ENCODE data around the gene RHOBTB3.
"Not testable (repeated sequence)": the region's sequence is repeated elsewhere in the genome, so short reads cannot be mapped to it uniquely, and the experiment has no call there.

The RHOBTB3 gene

DNA sequence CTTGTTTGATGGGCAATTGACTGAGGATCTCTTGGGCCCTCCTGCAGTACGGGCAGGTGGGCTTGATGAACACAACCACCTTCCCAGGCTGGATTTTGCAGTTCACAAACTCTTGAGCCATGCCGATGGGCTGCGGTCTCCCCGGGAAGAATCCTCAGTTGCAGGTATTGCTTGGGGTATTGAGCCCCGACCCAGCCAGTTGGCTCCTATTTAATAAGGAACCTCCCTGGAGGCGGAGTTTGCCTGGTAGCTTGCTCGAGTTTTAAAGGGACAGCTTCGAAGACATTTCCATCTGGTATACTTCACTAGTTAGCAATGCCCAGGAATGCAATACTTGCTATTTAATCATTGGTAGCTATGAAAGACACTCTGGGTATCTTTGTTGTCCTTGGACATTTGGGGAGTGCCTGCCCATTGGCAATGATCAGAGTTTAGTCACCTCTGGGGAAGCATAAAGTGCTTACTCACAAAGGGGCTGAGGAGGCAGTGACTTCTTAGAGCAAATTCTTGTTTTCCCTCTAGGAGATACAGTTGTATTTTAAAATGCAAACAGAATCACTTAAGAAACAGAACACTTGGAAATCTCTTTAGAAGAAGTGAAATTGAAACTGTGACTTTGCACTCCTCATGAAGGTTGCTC lies 91.5 kb downstream of the RHOBTB3 start, which contains the start of gene GLRX:
GLRX (minus strand) TSS at position 185 of the 640 bp plus-strand sequence; CDS start at position 121, 64 bp downstream.
- DNase-seq, result no peak

DNA sequence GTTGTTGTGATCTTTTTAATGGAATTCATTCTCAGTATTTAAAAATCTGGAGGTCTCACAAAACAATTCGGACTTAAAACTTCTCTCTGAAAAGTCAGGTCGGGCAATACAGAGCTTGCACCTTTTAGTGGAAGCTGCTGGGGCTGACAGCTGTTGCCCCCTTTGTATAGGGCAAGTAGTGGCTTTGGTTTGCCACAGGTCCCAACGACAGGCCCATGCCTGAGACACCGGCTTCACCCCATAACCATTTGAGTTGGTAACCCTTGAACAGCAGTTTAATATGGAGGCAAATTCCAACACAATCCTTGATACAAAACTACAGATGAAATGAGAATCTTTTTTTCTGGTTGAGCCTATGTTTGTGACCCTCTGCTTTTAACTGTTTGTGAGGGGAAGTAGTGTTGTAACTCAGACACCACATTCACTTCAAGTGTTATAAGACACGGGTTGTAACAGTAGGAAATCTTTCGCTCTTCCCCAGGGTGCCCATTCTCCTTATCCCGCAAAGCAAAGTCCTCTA lies 92.1 kb downstream of the RHOBTB3 start:
- no peak for DNase-seq

DNA sequence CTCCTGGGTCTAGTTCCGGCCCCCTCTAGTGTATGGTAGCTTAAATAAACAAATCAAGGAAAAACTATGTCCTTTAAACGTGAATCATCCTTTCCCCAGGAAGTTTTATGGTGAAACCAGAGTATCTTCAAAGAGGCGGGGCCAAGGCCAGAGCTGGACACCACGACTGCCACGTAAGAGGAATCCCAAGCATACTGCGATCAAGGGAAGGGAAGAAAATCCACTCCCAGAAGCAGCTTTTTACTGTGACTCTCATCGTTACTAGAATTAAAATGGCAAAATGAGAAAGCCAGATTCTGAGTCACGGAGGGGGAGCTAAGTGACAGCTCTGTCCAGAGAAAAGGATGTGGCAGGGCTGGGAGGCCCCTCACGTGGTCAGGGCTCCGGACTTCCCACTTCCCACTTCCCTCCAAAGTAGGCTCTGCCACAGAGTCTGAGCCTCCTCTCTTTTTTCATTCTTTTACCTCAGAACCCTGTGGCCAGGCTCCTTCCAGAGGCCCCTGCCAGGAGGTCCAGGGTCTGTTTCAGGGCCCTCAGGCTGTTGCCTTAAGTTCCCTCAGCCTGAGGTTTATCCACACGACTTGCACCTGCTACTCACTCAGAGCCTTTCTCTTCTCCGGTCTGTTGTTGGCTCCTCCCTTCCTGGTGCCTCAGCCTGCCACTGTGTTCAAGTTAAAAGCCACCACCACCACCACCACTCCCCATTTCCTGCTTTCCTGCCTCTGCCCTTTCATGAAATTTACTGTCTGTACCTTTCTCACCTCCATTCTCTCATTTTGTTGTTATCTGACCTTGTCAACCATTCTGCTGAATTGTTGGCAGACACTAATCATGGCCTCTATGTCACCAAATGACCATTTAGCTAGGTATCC lies 92.8 kb downstream of the RHOBTB3 start:
- peak; percentile 69 for DNase-seq

DNA sequence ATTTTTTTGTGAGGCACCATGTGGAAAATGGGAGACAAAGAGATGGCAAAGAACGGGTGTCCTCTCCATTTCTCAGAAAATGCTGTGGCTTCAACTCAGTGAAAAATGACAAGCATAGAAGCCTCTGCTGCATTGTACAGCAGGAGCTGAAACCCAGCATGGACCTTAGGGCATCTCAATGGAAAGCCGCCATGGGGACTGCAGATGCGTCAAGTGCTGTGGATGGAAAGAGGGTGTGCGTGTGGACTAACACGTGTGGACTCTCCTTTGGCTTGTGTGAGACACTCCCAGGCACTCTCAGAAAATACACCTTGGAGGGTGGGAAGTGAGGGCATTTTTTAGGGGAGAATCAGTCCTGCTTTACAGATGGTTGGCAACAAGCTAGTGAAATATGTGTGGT lies 93.6 kb downstream of the RHOBTB3 start:
- no peak for DNase-seq

DNA sequence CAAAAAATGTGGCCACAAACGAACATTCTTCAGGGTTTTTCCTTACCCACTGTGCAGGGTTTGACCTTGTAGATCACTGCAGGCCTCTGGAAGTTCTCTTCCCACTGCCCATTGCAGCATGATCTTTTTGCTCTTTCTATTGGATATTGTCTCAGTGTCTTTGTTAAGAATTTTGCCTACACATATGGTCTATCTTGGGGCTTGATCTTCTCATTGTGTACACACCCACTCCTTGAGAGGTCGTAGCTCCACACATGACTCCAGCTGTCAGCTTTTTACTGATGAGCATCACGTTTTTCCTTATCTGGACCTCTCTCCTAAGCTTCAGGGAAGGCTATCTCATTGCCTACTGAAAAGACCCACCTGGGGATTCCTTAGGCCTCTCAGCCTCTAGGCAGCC lies 94.4 kb downstream of the RHOBTB3 start:
- DNase-seq, result no peak

DNA sequence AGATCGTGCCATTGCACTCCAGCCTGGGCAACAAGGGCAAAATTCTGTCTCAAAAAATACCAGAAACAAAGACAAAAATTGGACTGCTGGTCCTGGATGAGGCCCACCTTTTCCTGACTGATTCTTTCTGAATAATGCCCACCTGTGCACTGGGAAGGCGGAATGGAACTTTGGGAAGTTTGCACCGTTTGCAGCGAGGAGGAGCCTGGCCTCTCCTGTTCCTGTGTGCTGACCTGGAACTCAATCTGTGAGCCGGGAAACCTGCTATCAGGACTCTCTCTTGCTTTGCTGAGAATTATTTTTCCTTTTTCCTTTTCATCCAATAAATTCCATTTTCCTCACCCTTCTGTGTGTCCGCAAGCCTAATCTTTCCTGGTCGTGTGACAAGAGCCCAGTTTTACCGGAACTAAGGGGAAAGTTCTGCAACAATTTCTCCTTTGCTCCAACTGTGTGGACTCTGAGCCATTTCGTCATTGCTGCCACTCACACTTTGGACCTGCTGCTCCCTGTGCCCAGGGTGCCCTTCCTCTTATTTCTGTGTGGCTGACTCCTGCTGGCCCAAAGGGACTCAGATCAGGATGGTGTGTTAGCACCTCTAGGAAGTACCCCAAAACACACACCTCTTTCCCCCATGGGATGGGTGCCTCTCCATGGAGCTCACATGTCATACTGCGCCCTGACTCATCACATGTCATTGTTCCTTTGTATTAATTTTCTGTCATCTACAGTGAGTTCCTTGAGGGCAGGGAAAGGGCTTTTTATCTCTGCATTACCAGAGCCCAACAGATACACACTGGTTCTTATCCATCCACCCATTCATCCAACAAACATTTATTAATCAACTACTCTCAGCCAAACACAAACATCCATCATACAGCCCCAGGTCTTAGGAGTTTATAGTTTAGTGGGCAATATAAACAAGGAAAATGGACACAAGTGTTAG lies 96.1 kb downstream of the RHOBTB3 start:
- DNase-seq, result no peak

DNA sequence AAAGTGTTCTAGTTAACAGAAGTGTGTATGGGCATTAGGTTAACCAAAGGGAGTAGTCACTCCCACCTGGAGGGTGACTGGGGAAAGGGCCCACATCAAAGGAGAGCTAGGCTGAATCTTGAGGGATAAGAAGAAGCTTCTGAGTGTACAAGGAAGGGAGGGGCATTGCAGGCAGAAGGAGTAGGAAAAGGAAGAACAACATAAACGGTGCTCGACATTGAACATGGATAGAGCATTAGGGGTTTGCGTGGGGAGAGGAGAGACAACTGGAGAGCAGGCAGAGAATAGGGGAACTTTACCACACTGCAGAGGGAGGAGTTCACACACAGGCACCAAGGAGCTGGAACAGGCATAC lies 96.7 kb downstream of the RHOBTB3 start:
- DNase-seq, result no peak

DNA sequence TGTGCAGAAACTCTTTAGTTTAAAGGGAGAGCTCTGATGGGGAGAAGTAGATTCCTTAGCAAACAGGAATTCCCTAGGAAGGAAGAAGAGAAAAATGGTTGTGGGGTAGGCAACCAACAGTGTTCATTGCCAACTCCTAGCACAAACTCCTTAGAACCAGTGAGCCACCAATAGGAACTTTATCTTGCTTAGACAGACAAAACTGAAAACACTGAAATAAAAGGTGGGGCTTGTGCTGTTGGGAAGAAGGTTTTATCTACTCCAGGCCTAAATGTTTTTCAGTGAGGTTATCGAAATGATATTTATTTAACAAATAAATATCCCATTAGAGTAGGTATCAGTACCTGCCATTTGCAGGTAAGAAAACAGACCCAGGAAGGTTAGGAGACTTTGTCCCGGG lies 99.1 kb downstream of the RHOBTB3 start:
- no peak for DNase-seq

DNA sequence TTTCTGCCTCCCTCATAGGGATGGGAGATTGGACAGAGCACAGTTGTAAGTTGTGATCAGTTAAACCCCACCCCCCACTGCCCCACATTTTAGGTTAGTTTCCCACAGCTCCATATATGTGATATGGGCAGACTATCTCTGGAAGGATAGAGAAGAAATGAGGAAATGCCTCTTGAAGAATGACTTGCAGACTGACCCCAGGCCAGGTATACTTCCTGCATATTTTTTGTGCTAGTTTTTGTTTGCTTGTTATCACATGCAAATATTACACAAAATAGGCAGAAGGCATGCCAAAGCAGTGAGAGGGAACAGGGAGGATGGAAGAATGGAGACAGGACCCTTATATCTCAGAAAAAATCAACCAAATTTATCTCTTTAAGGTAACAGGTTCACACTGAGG lies 101.5 kb downstream of the RHOBTB3 start:
- DNase-seq, result no peak

DNA sequence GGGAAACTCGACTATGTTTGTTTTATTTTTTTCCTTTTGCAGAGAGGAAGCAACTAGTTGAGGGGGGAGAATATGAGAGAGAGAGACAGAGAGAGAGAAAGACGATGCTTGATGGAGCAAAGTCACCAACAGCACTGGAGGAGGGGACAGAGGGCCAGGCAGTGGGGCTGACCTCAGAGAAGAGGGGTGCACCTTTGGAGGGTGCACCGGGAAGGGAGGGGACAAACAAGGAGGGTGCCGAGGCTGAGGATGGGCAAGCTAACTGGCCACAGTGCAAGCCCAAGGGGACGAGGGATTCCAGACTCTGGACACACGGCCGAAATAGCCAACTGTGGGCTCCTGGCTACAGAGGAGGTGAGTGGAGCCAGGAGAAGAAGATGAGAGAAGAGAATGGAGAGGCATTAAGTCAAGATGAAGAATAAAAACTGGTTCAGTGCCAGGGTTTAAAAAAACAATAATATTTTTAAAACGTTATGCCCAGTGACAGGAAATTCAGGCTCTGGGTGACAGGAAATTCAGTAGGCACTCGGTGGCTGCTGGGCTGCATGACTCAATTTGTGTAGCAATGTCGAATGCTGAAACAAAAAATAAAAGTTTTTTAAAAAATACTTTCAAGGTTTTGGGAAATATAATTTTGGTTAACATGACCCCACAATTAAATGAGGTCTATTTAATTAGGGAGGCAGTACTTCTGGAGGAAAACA lies 104.7 kb downstream of the RHOBTB3 start:
- DNase-seq, result no peak

DNA sequence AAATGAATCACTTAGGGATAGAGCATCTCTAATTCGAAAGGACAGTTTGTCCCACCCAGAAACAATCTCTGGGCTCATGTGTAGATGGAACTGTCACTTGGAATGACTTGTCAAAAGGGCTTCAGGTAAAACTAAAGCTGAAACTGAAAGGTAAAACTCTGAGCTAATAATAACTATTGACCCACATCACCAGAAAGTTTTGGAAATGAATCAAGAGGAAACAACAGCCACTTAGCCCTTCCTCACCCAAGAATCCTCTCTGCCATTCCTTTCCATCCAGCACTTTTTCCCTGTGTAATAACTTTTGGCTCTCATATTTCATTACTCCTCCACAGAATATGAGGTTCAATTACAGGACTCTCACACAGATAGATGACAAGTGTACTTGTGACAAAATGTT lies 105.4 kb downstream of the RHOBTB3 start:
- DNase-seq, result no peak

DNA sequence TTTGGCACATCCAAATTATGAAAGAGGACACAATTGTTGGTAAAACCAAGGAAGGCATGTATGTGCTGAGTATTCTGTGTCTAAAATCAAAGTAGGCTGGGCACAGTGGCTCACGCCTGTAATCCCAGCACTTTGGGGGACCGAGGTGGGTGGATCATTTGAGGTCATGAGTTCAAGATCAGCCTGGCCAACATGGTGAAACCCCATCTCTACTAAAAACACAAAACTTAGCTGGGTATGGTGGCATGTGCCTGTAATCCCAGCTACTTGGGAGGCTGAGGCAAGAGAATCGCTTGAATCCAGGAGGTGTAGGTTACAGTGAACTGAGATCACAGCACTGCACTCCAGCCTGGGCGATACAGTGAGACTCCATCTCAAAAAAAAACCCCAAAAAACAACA lies 105.8 kb downstream of the RHOBTB3 start:
- DNase-seq, result not testable (repeated sequence)

DNA sequence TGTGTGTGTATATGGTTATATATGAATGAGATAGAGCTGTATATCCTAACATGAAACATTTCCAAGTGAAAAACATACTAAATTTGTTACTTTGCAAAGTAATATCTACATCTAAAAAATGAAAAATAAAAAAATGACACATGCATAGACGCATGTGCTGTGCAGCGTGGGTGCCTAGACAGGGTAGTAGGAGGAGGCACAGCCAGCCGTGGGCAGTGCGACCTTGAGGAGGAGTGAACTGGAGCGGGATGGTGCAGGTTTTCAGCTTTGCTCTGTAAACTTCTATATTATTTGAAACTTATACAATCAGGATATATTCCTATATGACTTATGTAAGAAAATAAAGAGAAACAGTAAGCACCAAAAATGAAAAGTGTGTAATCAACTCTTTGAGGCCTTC lies 106.4 kb downstream of the RHOBTB3 start:
- no peak for DNase-seq

DNA sequence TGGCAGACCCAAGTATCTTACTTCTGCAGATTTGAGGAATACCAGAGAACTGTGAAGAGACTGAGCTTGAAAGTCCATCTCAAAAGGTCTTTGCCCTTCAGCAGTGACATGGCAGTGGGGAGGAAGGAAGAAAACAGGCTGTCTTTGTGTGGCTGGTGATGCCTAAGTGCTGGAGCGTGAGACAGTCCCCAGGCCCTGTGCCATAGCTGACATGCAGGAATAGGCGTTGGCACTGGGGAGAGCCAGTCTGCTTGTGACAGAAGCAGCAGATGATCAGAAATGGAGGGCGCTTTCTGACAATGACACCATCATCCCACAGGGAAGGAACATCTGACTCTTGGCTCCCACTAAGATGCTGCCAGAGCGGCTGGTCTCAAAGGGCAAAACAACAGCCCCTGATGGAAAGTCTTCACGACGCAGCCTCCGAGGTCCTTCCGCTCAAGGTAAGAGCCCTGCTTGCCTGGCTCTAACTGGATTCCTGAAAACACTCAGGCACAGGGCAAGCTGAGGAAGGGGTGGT lies 106.9 kb downstream of the RHOBTB3 start:
- no peak for DNase-seq

DNA sequence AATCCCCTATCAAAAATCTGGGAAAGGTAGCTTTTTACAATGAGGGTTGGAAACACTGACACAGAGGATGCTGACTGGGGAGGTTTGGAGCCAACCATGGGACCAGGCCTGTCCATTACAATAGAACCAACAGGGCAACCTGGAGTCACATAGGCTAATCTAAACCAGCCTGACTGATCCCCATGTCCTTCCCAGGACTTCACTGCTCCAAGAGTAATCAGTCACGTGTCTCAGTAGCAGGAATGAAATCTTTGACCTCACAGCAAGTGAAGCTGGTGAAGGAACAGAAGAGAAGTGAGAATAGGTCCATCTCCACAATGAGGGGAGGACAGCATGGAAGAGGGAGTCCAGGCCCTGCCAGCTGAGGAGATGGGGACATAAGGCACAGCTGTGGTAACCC lies 107.4 kb downstream of the RHOBTB3 start:
- no peak for DNase-seq

DNA sequence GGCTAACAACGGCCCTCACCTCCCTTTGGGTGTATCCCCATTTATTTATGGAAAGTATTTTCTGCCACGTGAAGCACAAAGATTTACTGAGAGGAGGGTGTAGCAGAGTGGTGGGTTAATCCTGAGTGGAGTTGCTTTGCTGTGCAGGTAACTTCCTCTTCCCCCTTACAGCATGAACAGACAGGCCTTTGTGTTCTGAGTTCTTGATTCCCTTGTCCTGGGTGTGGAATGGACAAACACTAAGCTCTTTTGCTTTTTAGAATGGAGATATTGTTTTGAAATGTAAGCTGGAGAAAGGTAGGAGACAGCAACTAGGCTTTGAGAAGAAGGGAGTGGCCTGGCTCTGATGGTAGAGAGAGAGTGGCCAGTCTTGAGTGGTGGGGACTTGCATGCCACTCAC lies 108.5 kb downstream of the RHOBTB3 start:
- no peak for DNase-seq

DNA sequence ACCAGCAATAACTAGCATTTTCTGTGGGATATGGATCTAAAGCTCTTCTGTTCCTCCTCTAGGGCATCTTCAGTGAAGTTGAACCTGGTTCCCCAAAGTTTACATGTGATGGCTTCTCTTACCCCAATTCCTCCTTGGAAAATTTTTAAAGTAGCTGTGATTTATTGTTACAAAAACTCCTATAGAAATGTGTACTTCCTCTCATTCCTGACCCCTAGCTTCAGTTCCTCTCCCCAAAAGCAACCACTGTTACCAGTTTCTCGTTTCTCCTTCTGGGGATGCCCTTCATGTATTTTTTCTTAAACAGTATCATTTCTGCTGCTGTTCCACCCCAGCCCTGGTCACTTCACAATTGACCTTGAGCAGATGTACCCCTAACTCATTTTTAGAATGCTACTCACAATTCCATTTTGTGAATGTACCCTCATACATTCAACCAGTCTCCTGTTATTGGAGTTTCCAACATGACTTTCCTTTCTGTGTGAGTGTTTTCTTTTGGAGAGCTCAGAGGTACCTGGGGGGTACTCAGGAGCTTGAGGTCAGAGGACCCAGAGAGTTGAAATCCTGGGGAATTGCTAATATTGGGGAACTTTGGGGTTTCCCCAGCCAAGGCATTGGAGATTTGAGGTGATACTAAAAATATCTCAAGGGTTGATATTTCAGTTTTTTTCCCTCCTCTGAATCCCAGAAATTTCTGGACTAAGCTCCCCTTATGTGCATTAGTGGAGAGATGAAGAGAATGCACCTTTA lies 110.0 kb downstream of the RHOBTB3 start:
- DNase-seq, result no peak

DNA sequence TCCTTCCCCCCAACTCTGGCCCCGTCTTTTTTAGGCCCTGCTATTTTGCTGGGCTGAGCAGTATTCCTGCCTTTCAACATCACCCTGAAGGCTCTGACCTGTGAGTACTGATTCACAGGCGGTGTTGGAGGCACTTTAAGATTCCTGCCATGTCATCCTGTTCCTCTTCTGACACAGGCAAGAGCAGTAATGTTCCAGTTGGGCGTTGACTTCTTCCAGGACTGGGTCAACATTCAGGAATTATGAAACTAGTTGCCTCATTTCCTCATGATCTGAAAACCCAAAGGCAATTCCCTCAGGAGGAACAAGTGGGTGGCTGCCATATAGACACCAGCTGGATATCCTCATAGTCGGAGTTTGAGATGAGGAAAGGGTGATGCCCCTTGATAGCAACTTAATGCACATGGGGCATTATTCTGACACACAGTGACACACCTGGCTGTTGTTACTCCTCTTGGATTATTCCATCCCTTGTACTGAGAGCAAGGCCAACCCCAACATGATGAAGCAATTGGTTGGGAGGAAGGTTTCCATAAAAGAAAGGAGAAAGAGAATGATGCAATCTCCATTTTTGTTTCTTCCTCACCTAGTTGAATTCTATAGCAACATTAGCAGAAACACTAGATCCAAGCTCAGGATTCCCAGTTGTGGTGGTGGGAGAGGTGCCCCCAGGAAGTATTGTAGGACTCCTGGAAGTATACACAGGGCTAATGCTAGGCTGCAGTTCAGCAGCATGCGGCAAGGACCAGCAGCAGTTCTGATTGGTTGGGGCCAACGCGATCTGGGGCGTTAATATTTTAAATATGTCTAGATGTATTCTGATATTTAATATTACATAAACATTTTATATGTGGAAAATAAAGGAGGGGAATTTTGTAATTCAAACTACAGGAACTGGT lies 111.0 kb downstream of the RHOBTB3 start:
- no peak for DNase-seq

DNA sequence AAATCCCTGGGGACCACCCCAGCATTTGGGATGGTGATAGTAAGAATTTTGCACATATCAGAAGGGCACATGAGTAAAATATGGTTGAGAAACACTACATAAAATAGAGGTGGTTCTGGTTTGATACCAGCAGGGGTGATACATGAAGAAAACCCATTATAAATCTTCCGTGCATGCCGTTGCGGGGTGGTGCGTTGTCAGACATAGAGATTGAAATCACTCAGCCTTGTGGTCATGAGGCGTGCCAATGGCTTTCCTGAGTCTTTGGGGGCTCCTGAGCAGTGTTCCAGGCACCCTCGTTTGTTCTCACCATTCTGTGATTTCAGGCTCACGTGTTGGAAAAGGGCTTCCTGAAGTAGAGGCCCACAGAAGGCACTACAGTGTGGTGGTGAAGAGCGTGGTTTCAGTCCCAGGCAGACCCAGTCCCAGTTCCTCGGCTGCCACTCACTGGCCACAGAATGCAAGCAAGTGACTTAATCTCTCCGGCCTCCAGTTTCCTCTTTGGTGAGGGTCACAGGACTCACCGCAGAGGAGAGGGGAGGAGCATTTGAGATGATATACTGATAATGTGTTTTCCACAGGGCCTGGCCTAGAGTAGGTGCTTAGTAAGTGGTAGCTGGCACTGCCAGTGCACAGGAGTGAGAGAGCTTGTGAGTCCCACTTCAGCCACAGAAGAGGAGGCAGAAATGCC lies 111.9 kb downstream of the RHOBTB3 start:
- no peak for DNase-seq

All from GOT3 (cell line).